ENCODE measurements around the gene FCRLB. TPM values are rescaled to one million over a fixed set of nuclear protein-coding genes. Genes with fewer than 3 reads are reported as not detected.

FCRLB gene
- total RNA-seq, 1 donor from 2014 or later, result 0.17 TPM

Other genes with a start within 250 kb of the FCRLB start
- gene FCGR2A, start 216.1 kb upstream of the FCRLB start, total RNA-seq, result not detected in 2 replicates
- 1.1 and 1.6 TPM in 2 replicates for gene HSPA6, start 197.0 kb upstream of the FCRLB start, total RNA-seq
- gene FCGR3A, start 171.7 kb upstream of the FCRLB start, total RNA-seq, result not detected in 2 replicates
- not detected in 2 replicates for gene FCGR3B, start 90.4 kb upstream of the FCRLB start, total RNA-seq
- gene FCGR2B, start 58.4 kb upstream of the FCRLB start, total RNA-seq, result 0.24 TPM in 1 of 2 replicates, not detected in the other
- gene FCRLA, start 14.3 kb upstream of the FCRLB start, total RNA-seq, result not detected in 2 replicates
- 25.9 and 26.6 TPM in 2 replicates for gene DUSP12, start 28.2 kb downstream of the FCRLB start, total RNA-seq
- 21.2 and 24.5 TPM in 2 replicates for gene ATF6, start 44.8 kb downstream of the FCRLB start, total RNA-seq